HepG2 (cell line): ENCODE data around the gene ST8SIA6. TPM values are rescaled to one million over a fixed set of nuclear protein-coding genes. Genes with fewer than 3 reads are reported as not detected.

Source experiments
- ATAC-seq: fragments of 200-7000 bp; cut with Tn5 transposase; 3 replicates; pipeline ENCODE4 v1.9.1; 2020; ENCODE audit warnings: mild to moderate bottlenecking, moderate library complexity
- BruUV-seq: library from RNA; stranded (reverse); fragments of 400-500 nt; replicated peaks from 2 replicates; lab custom pipeline; 2021; lab: Mats Ljungman, UMichigan
- CTCF ChIA-PET: fragments of 300-600 bp; formaldehyde crosslinking; extraction: SDS; loops from one replicate; lab custom pipeline; 2021; ENCODE audit warnings: low total read pairs, inconsistent platforms, low intra/inter-chr PET ratio; lab: Yijun Ruan, JAX
- POLR2A ChIA-PET: fragments of 350-600 bp; sonication (Branson Sonifier 250); formaldehyde crosslinking; loops from one replicate; lab custom pipeline; 2020; ENCODE audit warnings: antibody characterized with exemption, inconsistent platforms; lab: Yijun Ruan, JAX
- DNase-seq: peaks from one replicate; pipeline ENCODE4 v3.0.0-alpha.2; 2015; ENCODE audit warnings: low spot score
- FAIRE-seq: peaks from 3 replicates; lab custom pipeline; 2011; peaks lifted over from hg19 to GRCh38; lab: Jason Lieb, UNC
- H2AFZ ChIP-seq: one replicate; pipeline ENCODE4 v1.6.1; 2011; ENCODE audit warnings: low read length, inconsistent platforms
- H3K27ac ChIP-seq: fragments of 300-600 bp; 3 replicates; pipeline ENCODE4 v1.8.0; 2011; ENCODE audit warnings: mixed run types, mild to moderate bottlenecking, mixed read lengths, low read length, inconsistent platforms; ENCODE audit not compliant: insufficient read depth; ENCODE audit errors: extremely low read length
- H3K27me3 ChIP-seq, 2 experiments: fragments of 200-600 bp in 1 of 2; 2 replicates in 1 of 2; 3 replicates in 1 of 2; pipeline versions ENCODE4 v1.6.0 to v1.8.0; 2011; ENCODE audit warnings: low read length in 2 of 2, mild to moderate bottlenecking in 2 of 2, moderate library complexity in 2 of 2, inconsistent platforms in 1 of 2; ENCODE audit not compliant: insufficient read depth in 2 of 2, control insufficient read depth in 1 of 2
- H3K36me3 ChIP-seq, 2 experiments: fragments of 200-600 bp in 1 of 2; replicated peaks in 1 of 2; 2 replicates in 1 of 2; 3 replicates in 1 of 2; pipeline versions ENCODE4 v1.5.1 to v1.8.0; 2011; ENCODE audit warnings: low read length in 2 of 2, inconsistent platforms in 1 of 2; ENCODE audit not compliant: insufficient read depth in 2 of 2, control insufficient read depth in 1 of 2
- H3K4me1 ChIP-seq: 2 replicates; pipeline ENCODE4 v1.5.1; 2012; ENCODE audit warnings: low read length, inconsistent platforms; ENCODE audit not compliant: insufficient read depth
- H3K4me2 ChIP-seq: 2 replicates; pipeline ENCODE4 v1.6.0; 2011; ENCODE audit warnings: low read depth, low read length, inconsistent platforms
- H3K4me3 ChIP-seq, 3 experiments: fragments of 200-600 bp in 1 of 3; sonication (generic), shearing (Covaris generic) in 1 of 3; replicated peaks in 1 of 3; 2 replicates each; pipeline ENCODE4 v1.5.1; 2011 to 2016; ENCODE audit warnings: low read length in 3 of 3, inconsistent platforms in 2 of 3, low read depth in 2 of 3, mild to moderate bottlenecking in 2 of 3, control low read depth in 1 of 3, mixed read lengths in 1 of 3; ENCODE audit not compliant: insufficient read depth in 1 of 3
- H3K79me2 ChIP-seq: one replicate; pipeline ENCODE4 v1.6.1; 2011; ENCODE audit warnings: low read length, inconsistent platforms; ENCODE audit not compliant: insufficient read depth
- H3K9ac ChIP-seq: 2 replicates; pipeline ENCODE4 v1.6.0; 2011; ENCODE audit warnings: mild to moderate bottlenecking, low read depth, low read length, inconsistent platforms; ENCODE audit not compliant: insufficient read depth
- H3K9me3 ChIP-seq: 2 replicates; pipeline ENCODE4 v1.5.1; 2012; ENCODE audit warnings: mild to moderate bottlenecking, low read length
- H4K20me1 ChIP-seq: 2 replicates; pipeline ENCODE4 v1.6.0; 2011; ENCODE audit warnings: inconsistent platforms, mild to moderate bottlenecking, low read length, moderate library complexity; ENCODE audit not compliant: insufficient read depth
- ETS1 ChIP-seq: sonication (generic); formaldehyde crosslinking; IDR thresholded peaks from 2 replicates; pipeline ENCODE4 v1.4.0; 2020; ENCODE audit warnings: missing genetic modification reagents
- MXD4 ChIP-seq: IDR thresholded peaks from 2 replicates; pipeline ENCODE4 v1.6.1; 2016; ENCODE audit warnings: mild to moderate bottlenecking, missing biosample characterization, missing genetic modification reagents
- NFE2L1 ChIP-seq: sonication (generic); formaldehyde crosslinking; IDR thresholded peaks from 2 replicates; pipeline ENCODE4 v1.4.0; 2020; ENCODE audit warnings: missing genetic modification reagents, mild to moderate bottlenecking, borderline replicate concordance
- PAXIP1 ChIP-seq: sonication (generic); formaldehyde crosslinking; conservative IDR thresholded peaks from 2 replicates; pipeline ENCODE4 v1.4.0; 2020; ENCODE audit warnings: mild to moderate bottlenecking, missing genetic modification reagents, moderate library complexity
- RCOR2 ChIP-seq: IDR thresholded peaks from 2 replicates; pipeline ENCODE4 v1.6.1; 2016; ENCODE audit warnings: missing biosample characterization, missing genetic modification reagents
- ZNF276 ChIP-seq: sonication (generic); formaldehyde crosslinking; IDR thresholded peaks from 2 replicates; pipeline ENCODE4 v1.4.0; 2020; ENCODE audit warnings: mild to moderate bottlenecking, low read depth, missing genetic modification reagents
- ZNF33A ChIP-seq: sonication (generic); formaldehyde crosslinking; IDR thresholded peaks from 2 replicates; pipeline ENCODE4 v1.5.1; 2020; ENCODE audit warnings: missing genetic modification reagents, mild to moderate bottlenecking, moderate library complexity, borderline replicate concordance
- WGBS: methylation state at CpG from one replicate; pipeline ENCODE4 v1.1.6; 2017; ENCODE audit warnings: low lambda C conversion rate; 5-methylcytosine and 5-hydroxymethylcytosine counted together
- in situ Hi-C: cut with HindIII; loops from 2 replicates; pipeline ENCODE4 v1.10.0; 2017; ENCODE audit warnings: low pct_unique_long_range_greater_than_20kb; ENCODE audit not compliant: extremely low pct_ligation_motif_present
- intact Hi-C: fragments of 100-400 bp; cut with micrococcal nuclease; formaldehyde crosslinking; loops from one replicate; pipeline ENCODE4 v1.10.0; 2022; ENCODE audit not compliant: unreplicated experiment
- polyA plus RNA-seq, 8 experiments: library from polyadenylated mRNA; depleted of rRNA in 3 of 8; stranded (reverse) in 7 of 8; unstranded in 1 of 8; fragments of >200 nt; fragmentation: Illumina TruSeq in 4 of 8; extraction: Trizol in 4 of 8; gene quantifications; 2 replicates each; pipeline versions ENCODE4 v1.2.1 to v1.2.3, GENCODE V29; 2011 to 2016; ENCODE audit warnings: low read depth in 4 of 8, missing spikeins in 1 of 8, mixed read lengths in 1 of 8; ENCODE audit not compliant: insufficient read depth in 1 of 8
- total RNA-seq, 5 experiments: library from RNA; depleted of rRNA; stranded (reverse); fragments of >200 nt; fragmentation: Illumina TruSeq; extraction: Trizol; gene quantifications; 2 replicates each; pipeline ENCODE4 v1.2.3, GENCODE V29; 2016; ENCODE audit warnings: low read depth in 1 of 5
- TF ChIP-seq, protein P1 (sequence below): sonication (generic); formaldehyde crosslinking; IDR thresholded peaks from 2 replicates; pipeline ENCODE4 v1.4.0; 2020; ENCODE audit warnings: missing genetic modification reagents
- TF ChIP-seq, protein P2 (sequence below), 2 experiments: sonication (generic) in 1 of 2; formaldehyde crosslinking in 1 of 2; IDR thresholded peaks; 2 replicates each; pipeline versions ENCODE4 v1.5.1 to v1.6.1; 2011 to 2020; ENCODE audit warnings: borderline replicate concordance in 1 of 2, low read depth in 1 of 2, low read length in 1 of 2, mild to moderate bottlenecking in 1 of 2, missing genetic modification reagents in 1 of 2, moderate library complexity in 1 of 2

ST8SIA6 gene
- total and polyA plus RNA-seq, 2 of the 13 experiments (the other 11 are each of a cell fraction or from before 2014, with no cell fraction given), result not detected

DNA sequence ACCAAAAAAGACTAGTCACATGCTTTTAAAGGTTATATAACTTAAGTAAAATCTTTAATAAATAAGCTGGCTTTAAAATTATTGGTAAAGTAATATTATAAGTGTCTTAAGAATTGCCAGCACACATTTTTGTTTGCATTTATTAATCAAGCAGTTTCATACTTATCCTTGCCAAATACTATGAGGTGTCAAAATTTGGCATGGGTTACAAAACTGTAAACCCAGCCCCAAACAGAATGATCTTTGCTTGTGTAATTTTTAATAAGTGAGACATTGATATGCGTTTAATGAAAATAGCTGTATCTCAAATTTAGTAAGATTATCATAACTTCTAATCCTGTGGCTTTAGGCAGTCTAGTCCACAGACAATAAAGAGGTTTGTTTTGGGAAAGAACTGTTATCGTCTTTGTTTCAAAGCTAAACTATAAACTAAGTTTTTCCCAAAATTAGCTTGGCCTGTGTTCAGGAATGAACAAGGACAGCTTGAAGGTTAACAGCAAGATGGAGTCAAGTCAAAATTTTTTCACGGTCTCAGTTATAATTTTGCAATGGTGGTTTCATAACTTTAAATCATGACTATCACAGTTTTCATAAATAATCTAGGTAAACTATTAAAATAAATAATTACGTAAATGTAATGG is 72.8 kb downstream of the ST8SIA6 start:
- no peak overlapping the region for H2AFZ ChIP-seq
- H3K4me3 ChIP-seq, result no peak overlapping the region
- H3K9ac ChIP-seq, result no peak overlapping the region
- 54% methylated on average over 4 of the region's 4 CpGs for WGBS
- H3K36me3 ChIP-seq, result no peaks in the 10 kb centered on the region
- ATAC-seq (no peak), DNase-seq (no peak), FAIRE-seq (no peak)
- H3K9me3 ChIP-seq, result no peaks in the 10 kb centered on the region
- in situ Hi-C loops (no loop called here), intact Hi-C loops (no loop called here)
- H3K4me2 ChIP-seq, result no peak overlapping the region
- BruUV-seq, result no TSS peak
- H3K27ac ChIP-seq, result no peak overlapping the region
- no peaks in the 10 kb centered on the region for H3K79me2 ChIP-seq
- ChIA-PET CTCF (no interaction called here), POLR2A (no interaction called here)
- no peaks in the 10 kb centered on the region for H4K20me1 ChIP-seq
- H3K4me1 ChIP-seq, result no peaks in the 10 kb centered on the region
- 0 out of 5 replicates have a peak, but pooled peaks cover 0 to 3% of the 10 kb centered on the region in 2 experiments for H3K27me3 ChIP-seq
- TF ChIP-seq PAXIP1 (CRISPR knock-in tag), result no peak
- TF ChIP-seq, protein P1, sequence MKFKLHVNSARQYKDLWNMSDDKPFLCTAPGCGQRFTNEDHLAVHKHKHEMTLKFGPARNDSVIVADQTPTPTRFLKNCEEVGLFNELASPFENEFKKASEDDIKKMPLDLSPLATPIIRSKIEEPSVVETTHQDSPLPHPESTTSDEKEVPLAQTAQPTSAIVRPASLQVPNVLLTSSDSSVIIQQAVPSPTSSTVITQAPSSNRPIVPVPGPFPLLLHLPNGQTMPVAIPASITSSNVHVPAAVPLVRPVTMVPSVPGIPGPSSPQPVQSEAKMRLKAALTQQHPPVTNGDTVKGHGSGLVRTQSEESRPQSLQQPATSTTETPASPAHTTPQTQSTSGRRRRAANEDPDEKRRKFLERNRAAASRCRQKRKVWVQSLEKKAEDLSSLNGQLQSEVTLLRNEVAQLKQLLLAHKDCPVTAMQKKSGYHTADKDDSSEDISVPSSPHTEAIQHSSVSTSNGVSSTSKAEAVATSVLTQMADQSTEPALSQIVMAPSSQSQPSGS (CRISPR knock-in tag), result no peak
- TF ChIP-seq ETS1 (CRISPR knock-in tag), result no peak
- TF ChIP-seq MXD4 (CRISPR knock-in tag), result no peak
- TF ChIP-seq ZNF33A (CRISPR knock-in tag), result no peak
- TF ChIP-seq RCOR2 (CRISPR knock-in tag), result no peak
- TF ChIP-seq ZNF276 (CRISPR knock-in tag), result no peak
- TF ChIP-seq, protein P2, sequence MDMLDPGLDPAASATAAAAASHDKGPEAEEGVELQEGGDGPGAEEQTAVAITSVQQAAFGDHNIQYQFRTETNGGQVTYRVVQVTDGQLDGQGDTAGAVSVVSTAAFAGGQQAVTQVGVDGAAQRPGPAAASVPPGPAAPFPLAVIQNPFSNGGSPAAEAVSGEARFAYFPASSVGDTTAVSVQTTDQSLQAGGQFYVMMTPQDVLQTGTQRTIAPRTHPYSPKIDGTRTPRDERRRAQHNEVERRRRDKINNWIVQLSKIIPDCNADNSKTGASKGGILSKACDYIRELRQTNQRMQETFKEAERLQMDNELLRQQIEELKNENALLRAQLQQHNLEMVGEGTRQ (IDR thresholded peaks at IDR 0.05; ENCODE audit: low read depth, low read length), result no peak
- TF ChIP-seq, protein P2 (CRISPR knock-in tag; IDR thresholded peaks at IDR 0.05; ENCODE audit: borderline replicate concordance), result no peak
- TF ChIP-seq NFE2L1, result no peak
